Measurements from ENCODE around the gene NTM.

NTM gene

GRCh38 chr11:131886201-131886600 lies 515.8 kb downstream of the NTM start:
- no peak overlapping the region for H3K27ac ChIP-seq
- H3K4me3 ChIP-seq: no peak overlapping the region

DNA sequence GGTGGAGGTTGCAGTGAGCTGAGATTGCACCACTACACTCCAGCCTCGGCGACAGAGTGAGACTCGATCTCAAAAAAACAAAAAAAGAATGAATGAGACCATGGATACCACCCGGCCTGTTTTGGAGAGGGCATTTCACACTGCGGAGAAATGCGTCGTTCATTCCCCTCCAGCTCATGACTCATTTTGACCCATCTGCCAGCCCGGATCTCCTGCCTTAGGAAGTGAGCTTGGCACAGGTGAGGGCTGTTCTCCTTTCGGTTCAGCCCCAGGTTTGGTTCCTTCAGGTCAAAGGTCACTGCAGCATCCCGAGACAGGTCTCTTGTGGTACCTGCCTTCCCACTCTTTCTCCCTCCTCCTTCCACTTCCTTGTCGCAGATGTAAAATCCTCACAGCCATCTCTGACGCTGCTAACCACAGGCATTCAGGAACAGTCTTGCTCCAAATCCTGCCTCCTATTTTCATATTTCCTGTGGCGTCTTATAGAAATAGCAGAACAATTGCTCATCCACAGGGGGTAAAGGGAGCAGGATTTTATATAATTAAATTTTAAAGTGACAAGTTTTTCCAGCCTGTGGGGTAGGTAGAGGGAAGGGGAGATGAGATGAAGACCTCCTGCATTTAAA lies 517.9 kb downstream of the NTM start:
- Histone ChIP-seq H3K27ac (peak overlapping the region in 4 of 21 experiments; percentile 8 to 45 (median 30)), H3K4me3 (no peak overlapping the region)

GRCh38 chr11:131889146-131889577 lies 518.7 kb downstream of the NTM start:
- H3K27ac ChIP-seq: peak overlapping the region in 3 of 21 experiments; percentile 8 to 45 (median 26)
- H3K4me3 ChIP-seq: no peak overlapping the region

GRCh38 chr11:131889760-131890581 lies 519.6 kb downstream of the NTM start:
- Histone ChIP-seq H3K27ac (peak overlapping the region in 2 of 21 experiments; percentile 8 to 45), H3K4me3 (no peak overlapping the region)

DNA sequence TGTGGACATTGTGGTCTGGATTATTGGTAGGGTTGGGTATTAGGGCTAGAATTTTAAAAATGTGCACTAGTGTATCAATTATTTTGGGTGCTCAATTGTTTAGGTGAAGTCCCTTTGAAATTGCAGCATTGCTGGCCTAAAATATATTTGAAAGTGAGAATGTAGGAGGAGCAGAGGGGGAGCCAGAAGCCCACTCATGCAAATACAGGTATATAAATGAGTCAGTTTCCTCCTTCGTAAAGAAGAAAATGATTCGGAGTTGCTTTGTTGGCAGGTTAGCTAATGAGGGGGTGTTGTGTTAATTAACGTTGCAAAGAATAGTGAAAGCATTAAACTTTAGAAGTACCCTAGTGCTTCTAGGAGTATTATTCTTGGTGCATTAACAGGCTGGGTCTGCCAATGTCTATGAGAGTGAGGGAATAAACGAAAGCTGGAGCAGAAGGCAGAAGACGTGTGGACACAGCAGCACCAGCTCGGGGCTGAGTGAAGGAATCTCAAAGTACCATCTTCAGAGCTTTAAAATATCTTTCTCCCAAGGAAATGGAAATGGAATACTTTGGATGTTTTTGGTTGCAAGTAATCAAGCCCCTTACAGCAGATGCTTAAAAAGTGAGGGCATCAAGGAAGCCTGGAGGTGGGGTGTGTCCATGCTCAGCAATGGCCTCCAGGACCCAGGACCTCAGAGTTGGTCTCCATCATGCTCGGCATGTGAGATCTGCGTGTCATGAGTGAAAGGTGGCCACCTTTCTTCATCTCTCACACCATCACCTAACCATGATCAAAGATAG lies 522.9 kb downstream of the NTM start:
- H3K4me3 ChIP-seq: no peak overlapping the region
- no peak overlapping the region for H3K27ac ChIP-seq

- Histone ChIP-seq H3K27ac (no peak overlapping the region), H3K4me3 (no peak overlapping the region)
Observed at GRCh38 chr11:131893988-131894387, 523.6 kb downstream of the NTM start.

GRCh38 chr11:131894615-131895544 lies 524.5 kb downstream of the NTM start:
- Histone ChIP-seq H3K4me3 (no peak overlapping the region), H3K27ac (no peak overlapping the region)

DNA sequence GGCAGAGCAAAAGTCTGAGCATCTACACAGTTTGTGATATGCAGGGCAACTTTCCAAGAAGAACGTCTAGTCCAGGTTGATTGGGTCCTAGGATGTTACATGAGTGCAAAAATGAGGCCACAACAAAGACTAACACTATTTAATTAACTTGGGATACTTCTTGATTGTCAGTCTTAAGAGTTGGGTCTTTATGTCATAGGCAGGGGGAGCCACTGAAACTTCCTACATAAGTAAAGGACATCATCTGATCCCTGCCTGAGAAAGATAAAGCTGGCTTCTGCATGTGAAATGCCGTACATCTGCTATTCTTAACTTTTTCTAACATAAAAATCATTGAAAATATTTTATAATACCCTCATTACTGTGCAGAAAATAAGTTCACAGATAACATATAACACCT lies 525.5 kb downstream of the NTM start:
- Histone ChIP-seq H3K4me3 (no peak overlapping the region), H3K27ac (no peak overlapping the region)

DNA sequence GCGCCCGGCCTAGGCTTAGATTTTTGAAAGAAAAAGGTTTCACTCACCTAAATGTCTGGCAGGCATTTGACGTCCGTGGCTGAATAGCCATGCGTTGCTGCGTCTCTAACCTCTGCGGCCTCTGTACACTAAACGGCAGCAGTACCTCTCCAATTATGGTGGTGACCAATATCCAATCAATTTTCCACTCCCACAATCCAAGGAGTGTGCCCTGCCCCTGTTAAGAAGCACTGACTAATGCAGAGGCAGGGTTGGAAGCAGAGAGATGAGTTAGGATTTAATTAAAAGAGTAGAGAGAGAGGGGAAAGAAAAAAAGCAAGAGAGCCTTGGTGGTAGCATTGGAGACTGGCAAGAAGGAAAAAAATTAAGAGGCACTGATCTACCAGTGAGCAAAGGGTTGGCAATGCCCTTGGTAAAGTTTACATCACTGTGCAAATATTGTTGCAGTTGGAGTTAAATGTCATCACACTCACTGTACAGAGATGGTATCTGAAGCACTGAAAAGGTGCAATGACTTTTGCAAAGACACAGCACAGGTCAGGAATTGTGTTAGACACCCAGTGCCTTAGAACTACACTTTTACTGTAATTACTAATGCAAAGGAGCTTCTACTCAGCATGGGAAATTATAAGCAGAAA lies 526.7 kb downstream of the NTM start:
- H3K27ac ChIP-seq: no peak overlapping the region
- H3K4me3 ChIP-seq: no peak overlapping the region

DNA sequence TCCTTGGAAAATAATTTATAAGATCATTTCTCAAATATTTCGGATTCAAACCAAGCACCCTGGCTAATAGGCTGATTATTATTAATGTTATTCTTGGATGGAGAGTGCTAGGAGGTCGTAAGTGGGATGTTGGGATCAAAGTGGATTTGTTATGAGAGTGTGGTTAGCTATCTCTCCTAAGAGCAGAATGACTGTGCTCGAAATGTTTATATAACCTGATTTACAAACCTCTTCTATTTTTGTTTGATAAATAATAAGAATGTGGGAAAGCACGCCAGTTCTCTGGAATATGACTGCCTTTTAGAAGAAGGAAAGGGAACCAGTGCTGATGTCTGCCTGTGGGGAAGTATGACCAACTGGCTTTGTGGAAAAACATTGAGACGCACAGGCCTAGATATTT lies 527.5 kb downstream of the NTM start:
- Histone ChIP-seq H3K27ac (no peak overlapping the region), H3K4me3 (no peak overlapping the region)

GRCh38 chr11:131898949-131899348 lies 528.5 kb downstream of the NTM start:
- no peak overlapping the region for H3K4me3 ChIP-seq
- H3K27ac ChIP-seq: no peak overlapping the region

DNA sequence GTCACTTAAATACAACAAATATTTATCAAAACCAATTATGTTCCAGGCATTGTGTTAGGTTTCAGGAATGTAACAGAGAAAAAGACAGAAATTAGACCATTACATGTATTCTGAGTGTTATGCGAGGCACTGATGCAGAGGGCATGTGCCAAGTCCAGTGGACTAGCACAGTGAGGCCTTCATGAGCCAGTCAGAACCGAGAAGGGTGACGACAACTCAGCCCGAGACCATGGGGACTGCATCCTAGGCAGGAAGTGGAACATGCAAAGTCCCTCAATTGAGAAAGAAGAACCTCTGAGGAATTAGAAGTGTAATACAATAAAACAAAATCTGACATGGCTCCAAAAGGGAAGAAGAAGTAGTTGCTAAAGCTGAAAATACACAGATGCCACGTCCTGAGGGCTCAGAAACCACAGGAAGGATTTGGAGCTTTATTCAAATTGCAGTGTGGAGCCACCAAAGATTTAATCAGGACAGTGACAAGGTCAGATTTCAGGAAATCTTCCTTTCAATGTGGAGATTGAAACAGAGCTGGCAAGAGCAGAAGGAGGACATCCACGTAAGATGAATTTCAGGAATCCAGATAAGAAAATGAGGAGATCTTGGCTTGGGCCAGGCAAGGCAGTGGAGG lies 529.6 kb downstream of the NTM start:
- H3K27ac ChIP-seq: no peak overlapping the region
- H3K4me3 ChIP-seq: no peak overlapping the region

GRCh38 chr11:131902421-131902820 lies 532.0 kb downstream of the NTM start:
- Histone ChIP-seq H3K4me3 (no peak overlapping the region), H3K27ac (no peak overlapping the region)

DNA sequence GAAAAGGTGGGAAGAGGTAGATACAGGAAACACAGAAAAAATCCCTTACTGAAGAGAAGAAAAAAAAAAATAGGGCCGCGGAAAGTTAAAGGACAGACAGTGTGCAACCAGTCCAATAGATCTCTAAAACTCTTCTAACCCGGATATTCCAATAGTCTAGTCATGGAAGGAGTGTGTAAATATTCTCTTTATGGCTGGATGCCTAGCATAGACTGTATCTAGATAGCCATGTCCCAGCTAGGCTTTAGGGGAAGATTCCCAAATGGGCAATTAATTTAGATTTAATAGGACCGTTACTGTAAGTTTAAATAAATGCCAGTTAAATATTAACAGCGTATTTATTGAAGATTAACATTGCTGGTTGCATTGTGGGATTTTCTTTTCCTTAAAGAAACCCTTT lies 532.7 kb downstream of the NTM start:
- Histone ChIP-seq H3K27ac (no peak overlapping the region), H3K4me3 (no peak overlapping the region)

DNA sequence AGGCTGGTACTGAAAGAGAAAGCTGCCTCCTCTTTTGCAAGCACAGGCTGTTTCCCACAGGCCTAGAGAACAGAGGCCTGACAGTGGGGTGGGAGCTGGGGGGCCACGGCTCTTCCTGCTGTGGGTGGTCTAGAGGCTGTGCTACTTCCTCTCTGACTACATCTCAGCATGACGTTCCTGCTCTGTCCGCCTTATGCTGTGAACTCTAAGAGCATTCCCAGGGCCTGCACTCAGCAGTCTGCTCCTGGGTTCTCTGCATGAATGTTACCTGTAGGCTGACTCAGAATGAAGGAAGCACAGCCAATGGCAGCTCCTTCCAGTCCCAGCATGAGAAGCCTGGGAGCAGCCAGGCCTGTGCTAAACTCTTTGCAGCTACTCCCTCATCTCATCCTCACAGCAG lies 534.3 kb downstream of the NTM start:
- no peak overlapping the region for H3K27ac ChIP-seq
- no peak overlapping the region for H3K4me3 ChIP-seq

GRCh38 chr11:131906963-131907362 lies 536.5 kb downstream of the NTM start:
- Histone ChIP-seq H3K4me3 (no peak overlapping the region), H3K27ac (no peak overlapping the region)

- no peak overlapping the region for H3K27ac ChIP-seq
- H3K4me3 ChIP-seq: no peak overlapping the region
Observed at GRCh38 chr11:131907371-131907770, 537.0 kb downstream of the NTM start.

- Histone ChIP-seq H3K27ac (no peak overlapping the region), H3K4me3 (no peak overlapping the region)
Observed at GRCh38 chr11:131908316-131908715, 537.9 kb downstream of the NTM start.

Data from skin epidermis (tissue), 12 donors.